ENCODE data around the gene CDH23. TPM values are rescaled to one million over a fixed set of nuclear protein-coding genes. Genes with fewer than 3 reads are reported as not detected.

Gene CDH23
- total RNA-seq, 1 donor from 2014 or later = 0.40 TPM

DNA sequence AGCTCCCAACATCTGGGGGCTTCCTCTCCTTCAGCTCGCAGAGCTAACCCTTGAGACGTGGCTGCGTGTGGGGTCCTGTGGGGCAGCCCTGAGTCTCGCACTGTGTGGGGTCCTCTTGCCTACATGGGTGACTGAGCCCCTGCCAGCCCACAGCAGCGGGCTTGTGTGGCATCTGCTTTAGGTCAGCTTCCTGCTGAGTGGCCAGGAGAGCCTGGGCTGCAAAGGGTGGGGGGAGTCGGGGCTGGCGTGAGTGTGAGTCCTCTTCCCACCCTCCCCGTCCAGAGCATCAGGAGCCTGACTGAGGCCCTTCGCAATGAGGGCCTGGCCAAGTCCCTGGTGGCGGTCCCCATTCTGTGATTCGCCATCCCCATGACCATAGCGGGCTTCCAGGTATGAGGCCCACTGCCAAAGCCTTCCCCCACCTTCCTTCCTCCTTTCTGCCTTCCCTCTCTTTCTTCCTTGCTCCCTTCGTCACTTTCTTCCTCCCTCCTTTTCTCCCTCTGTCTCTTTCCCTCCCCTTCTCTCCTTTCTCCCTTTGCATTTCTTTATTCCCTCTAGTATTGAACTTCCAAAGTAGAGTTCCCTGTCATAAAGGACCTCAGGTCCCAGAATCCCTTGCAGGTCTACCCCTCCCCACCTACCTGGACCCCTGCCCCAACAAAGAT lies 85.2 kb downstream of the CDH23 start:
- no peak for DNase-seq (ENCODE audit: low read depth)

GRCh38 chr10:71482620-71483019 lies 85.9 kb downstream of the CDH23 start:
- DNase-seq (ENCODE audit: low read depth) = no peak

GRCh38 chr10:71483135-71483534 lies 86.4 kb downstream of the CDH23 start:
- no peak for DNase-seq (ENCODE audit: low read depth)

DNA sequence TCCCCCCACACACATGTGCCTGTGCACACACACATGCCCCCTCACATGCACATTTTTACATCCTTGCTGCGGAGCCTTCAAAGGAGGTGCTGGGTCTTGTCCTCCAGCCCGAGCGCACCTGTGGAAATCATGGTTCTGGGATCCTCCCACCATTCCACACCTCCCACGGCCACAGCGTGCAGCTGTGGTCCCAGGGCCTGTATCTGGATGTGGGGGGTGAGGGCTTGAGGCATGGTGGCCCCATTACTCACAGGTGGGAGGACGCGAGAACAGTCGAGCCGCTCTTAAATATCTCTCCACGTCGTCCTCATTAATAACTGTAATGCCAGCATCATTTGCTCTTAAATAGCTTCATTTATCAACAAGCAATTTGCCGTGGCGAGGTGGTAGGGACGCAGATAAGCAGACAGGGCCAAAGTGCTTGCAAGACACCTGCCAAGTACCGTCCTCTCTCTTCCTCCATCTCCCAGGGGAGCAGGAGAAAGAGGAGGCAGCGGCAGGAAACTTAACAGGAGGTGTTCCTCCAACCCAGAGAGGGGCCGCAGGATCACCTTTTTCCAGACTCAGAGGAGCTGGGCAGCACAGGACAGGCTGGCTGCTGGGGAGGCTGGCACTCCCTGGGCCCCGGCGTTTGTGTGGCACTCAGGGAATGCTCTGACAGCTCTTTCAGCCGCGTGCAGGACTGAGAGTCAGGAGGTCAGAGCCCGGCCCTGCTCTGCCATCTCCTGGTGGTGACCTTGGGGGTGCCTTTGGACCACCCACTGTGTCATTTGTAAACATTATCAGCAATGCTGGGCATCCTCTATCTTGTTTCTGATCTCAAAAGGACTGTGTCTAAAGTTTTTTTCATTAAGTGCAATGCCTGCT lies 87.4 kb downstream of the CDH23 start:
- peak; percentile 1 for DNase-seq (ENCODE audit: low read depth)

DNA sequence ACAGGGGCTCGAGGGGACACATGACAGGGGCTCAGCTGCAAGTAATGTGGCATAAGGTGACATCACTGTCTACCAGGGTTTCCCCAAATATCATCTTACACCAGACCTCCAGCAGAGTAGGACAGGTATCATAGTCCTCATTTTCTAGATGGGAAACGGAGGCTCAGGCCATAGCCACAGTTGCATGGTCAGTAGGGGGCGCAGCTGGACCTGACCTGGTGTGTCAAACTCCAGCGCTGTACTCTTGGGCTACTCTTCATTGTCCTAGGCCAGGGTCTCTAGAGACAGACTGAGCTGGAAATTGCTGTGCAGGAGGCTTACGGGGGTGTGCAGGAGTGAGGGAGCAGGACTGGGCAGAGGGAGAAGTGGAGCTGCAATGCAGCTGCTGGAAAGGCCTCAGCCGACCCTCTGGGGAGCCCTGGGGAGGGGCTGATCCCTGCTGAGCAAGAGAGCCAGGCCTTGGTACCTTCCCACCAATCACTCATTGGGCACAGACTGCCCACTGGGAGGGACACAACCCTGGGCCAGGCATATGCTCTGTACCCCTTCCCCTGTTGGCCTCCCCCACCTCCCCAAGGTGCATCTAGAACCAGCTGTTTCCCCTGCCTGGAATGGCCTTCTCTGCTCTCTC lies 89.9 kb downstream of the CDH23 start:
- peak; percentile 24 for DNase-seq (ENCODE audit: low read depth)

- no peak for DNase-seq (ENCODE audit: low read depth)
These were observed 91.0 kb downstream of the CDH23 start for GRCh38 chr10:71487726-71488125.

DNA sequence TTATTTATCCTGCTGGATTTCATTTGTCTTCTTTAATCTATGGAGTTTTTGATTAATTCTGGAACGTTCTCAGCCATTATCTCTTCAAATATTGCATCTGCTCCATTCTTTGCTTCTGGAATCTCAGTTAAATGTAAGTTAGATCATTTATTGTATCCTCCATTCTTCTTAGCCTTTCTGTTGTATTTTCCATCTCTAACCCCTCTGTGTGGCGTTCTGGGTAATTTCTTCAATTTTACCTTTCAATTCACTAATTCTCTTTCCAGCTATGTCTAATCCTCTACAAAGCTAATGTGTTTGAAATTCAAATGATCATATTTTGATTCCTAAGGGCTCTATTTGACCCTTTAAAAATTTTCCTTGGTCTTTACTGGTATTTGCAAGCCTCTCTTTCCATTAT lies 92.4 kb downstream of the CDH23 start:
- no peak for DNase-seq (ENCODE audit: low read depth)

GRCh38 chr10:71492872-71493271 lies 96.2 kb downstream of the CDH23 start:
- DNase-seq (ENCODE audit: low read depth) = no peak

- no peak for DNase-seq (ENCODE audit: low read depth)
These were observed 97.0 kb downstream of the CDH23 start for GRCh38 chr10:71493741-71494140.

- no peak for DNase-seq (ENCODE audit: low read depth)
These were observed 97.8 kb downstream of the CDH23 start for GRCh38 chr10:71494476-71494875.

DNA sequence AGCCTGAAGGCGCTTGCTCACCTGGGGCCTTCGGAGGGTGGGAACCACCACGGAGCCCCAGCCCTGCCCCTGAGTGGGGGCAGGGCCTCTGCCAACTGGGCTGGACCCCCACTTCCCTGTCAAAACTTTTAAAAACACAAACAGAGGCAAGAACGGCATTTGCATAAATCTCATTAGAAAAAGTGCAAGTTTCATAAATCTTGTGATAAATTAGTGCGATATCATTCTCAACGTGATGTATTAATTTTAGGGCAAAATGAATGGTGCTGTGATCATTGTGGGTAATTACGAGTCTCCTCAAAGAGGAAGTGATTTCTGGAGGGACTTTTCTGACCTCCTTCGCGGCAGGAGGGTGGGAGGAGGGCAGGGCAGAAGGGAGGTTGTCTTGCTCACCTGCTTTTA lies 98.3 kb downstream of the CDH23 start:
- no peak for DNase-seq (ENCODE audit: low read depth)

GRCh38 chr10:71496927-71497762 lies 100.4 kb downstream of the CDH23 start:
- DNase-seq (ENCODE audit: low read depth) = no peak

DNA sequence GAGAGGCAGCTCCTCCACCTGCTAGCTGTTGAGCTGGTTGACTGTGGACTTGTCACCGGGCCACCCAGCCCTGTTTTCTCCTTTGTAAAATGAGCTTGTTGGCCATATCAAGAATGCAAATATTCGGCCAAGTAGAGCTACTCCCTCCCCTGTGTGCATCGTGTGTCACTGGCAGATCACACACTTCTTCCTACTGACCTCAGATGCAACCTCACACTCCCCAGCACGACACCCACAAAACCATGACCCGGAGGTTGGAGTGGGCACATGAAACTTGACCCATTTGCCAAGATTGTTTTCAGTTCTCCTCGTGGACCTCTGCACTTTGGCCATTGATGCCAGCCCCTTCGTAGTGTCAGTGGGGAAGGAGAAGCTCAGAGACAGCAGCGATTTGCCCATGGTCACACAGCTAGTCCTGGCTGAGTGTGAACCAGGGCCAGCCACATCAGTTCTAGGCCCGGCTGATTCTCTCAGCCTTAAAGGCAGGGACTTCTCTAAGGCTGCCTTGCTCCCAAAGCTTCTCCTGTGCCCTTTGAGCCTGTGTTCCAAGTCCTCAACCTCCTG lies 101.1 kb downstream of the CDH23 start:
- no peak for DNase-seq (ENCODE audit: low read depth)

- no peak for DNase-seq (ENCODE audit: low read depth)
These were observed 104.7 kb downstream of the CDH23 start for GRCh38 chr10:71501402-71501801.

DNA sequence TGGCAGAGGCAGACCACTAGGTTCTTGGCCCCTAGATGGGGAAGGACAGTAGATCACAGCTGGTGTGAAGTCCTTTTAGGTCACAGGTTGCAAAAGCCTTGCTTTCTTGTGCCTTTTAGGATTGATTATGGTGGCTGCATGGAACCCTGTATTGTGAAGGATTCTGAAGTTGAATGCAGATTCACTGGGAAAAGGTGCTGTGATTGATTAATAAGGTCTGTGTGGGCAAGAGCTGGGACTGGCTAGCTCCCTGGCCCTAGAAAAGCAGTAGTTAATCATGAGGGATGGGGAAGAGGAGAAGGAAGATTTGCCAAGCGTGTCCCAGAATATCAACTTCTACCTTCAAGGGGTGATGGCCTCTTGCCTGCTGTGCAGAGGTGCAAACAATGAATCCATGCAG lies 105.5 kb downstream of the CDH23 start:
- DNase-seq (ENCODE audit: low read depth) = no peak

DNA sequence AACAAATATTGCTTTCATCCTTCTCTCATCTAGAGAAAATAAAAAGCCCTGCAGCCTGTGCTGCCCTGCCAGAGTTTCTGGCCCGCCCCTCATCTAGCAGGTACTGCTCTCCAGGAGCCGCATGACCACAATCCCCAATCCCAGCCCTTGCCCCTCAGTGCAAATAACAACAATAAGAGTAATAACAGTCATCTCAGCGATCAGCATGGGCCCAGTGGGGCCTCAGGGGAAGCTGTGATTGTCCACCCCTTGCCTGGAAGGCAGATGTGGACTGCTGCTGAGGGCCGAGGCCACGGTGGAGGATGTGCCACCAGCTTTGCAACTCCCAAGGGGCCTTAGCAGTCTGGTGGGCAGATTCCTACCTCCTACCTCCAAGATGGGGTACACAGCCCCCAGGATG lies 106.1 kb downstream of the CDH23 start:
- DNase-seq (ENCODE audit: low read depth) = no peak

DNA sequence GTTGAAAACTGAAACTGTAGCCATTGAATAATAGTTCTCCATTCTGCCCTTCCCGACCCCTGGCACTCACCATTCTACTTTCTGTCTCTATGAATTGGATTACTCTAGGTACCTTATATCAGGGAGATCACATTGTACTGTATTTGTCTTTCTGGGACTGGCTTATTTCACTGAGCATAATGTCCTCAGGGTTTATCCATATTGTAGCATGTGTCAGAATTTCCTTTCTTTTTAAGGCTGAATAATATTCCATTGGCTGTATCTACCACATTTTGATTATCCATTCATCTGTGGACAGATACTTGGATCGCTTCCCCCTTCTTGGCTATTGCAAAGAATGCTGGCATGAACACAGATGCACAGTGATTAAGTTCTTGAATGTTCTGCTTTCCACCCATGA lies 107.4 kb downstream of the CDH23 start:
- no peak for DNase-seq (ENCODE audit: low read depth)

DNA sequence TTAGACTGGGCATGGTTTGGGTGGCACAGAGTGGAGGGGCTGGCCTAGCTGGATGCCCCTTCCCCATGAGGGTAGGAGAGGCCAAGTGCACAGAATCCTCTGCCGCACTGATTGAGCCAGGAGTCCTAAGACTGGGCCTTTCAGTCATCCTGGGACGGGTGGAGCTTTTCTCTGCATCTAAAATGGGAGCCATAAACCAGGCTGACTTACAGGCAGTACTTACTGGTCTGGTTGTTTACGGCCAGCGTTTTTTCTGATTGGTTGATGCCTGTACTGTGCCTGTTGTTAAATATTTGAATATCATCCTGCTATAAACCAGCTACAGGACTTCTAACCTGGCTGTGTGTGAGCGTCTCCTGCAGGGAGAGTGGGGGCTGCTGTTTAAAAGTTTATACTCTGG lies 107.8 kb downstream of the CDH23 start:
- no peak for DNase-seq (ENCODE audit: low read depth)

DNA sequence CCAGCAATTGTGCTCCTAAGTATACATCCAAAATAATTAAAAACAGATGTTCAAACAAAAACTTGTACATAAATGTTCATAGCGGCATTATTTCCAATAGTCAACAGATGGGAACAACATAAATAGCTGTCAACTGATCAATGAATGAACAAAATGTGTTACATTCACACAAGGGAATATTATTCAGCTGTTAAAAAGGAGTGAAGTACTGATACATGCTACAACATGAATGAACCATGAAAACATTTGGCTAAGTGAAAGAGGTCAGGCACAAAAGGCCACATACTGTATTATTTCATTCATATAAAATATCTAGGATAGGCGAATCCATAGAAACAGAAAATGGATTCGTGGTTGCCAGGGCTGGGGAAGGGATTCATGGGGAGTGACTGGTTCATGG lies 109.1 kb downstream of the CDH23 start:
- no peak for DNase-seq (ENCODE audit: low read depth)

DNA sequence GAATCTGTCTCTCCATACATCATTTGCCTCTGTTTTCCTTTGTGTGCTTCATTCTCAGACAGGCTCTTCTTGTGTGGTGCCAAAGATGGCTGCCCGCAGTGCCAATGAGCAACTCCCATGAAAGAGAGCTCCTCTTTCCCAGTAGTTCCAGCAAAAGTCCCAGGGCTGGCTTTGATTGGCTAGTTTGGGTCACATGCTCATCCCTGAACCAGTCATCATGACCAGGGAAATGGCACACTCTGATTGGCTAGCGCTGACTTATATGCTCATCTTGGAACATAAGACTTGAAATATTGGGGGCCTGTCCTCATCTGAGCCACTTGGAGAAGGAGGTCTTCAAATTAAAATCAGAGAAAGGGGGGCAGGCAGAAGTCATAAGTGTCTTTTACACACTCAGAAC lies 112.7 kb downstream of the CDH23 start:
- DNase-seq (ENCODE audit: low read depth) = no peak

DNA sequence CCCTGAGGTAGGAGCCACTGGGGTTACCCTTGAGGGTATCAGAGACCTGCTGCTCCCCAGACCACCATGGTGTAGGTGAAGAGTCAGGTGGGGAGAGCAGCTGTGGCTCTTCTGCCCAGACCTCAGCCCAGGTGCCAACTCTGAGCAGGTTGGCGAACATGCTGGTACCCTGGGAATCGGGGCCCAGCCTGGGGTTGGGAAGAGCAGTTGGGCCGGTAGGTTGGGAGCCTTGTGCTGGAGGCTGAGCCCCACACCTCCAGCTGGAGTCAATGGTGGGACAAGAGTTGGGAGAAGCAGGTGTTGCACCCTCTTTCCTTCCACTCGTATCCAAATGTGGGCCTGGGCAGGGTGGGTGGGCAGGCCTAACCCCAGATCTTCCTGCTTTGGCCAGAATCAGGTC lies 114.5 kb downstream of the CDH23 start:
- DNase-seq (ENCODE audit: low read depth) = no peak
